GM19438 (cell line): ENCODE measurements around the gene TSPO.

Experiments
- ATAC-seq: cut with Tn5 transposase; IDR thresholded peaks from one replicate; pipeline ENCODE4 v1.9.1; 2021; ENCODE audit warnings: low read depth; ENCODE audit not compliant: unreplicated experiment

TSPO gene

GRCh38 chr22:43199541-43199940 is 48.2 kb downstream of the TSPO start:
- no peak for ATAC-seq

- no peak for ATAC-seq
These were observed 48.7 kb downstream of the TSPO start for GRCh38 chr22:43200031-43200430.

GRCh38 chr22:43200555-43200954 is 49.2 kb downstream of the TSPO start:
- ATAC-seq: no peak

- ATAC-seq: no peak
These were observed 50.3 kb downstream of the TSPO start for GRCh38 chr22:43201486-43202219.

- ATAC-seq: no peak
These were observed 51.0 kb downstream of the TSPO start for GRCh38 chr22:43202326-43202725.

- ATAC-seq: no peak
These were observed 51.5 kb downstream of the TSPO start for GRCh38 chr22:43202756-43203410.

- ATAC-seq: no peak
These were observed 52.2 kb downstream of the TSPO start for GRCh38 chr22:43203471-43203981.

GRCh38 chr22:43205261-43205691 is 53.9 kb downstream of the TSPO start:
- ATAC-seq: no peak

GRCh38 chr22:43205748-43206508 is 54.6 kb downstream of the TSPO start:
- no peak for ATAC-seq

- no peak for ATAC-seq
These were observed 55.3 kb downstream of the TSPO start for GRCh38 chr22:43206509-43207161.

- ATAC-seq: no peak
These were observed 56.0 kb downstream of the TSPO start for GRCh38 chr22:43207386-43207785.

GRCh38 chr22:43207849-43208702 is 56.7 kb downstream of the TSPO start:
- ATAC-seq: no peak

- ATAC-seq: no peak
These were observed 57.6 kb downstream of the TSPO start for GRCh38 chr22:43208703-43209522.

GRCh38 chr22:43209523-43209890 is 58.1 kb downstream of the TSPO start:
- ATAC-seq: no peak

- no peak for ATAC-seq
These were observed 58.6 kb downstream of the TSPO start for GRCh38 chr22:43209971-43210370.

- ATAC-seq: no peak
These were observed 59.5 kb downstream of the TSPO start for GRCh38 chr22:43210631-43211515.

GRCh38 chr22:43211941-43212433 is 60.6 kb downstream of the TSPO start:
- no peak for ATAC-seq

- ATAC-seq: no peak
These were observed 61.1 kb downstream of the TSPO start for GRCh38 chr22:43212434-43212952.
